ENCODE results near the gene AFDN. TPM values are rescaled to one million over a fixed set of nuclear protein-coding genes. Genes with fewer than 3 reads are reported as not detected.

The AFDN gene
- total and polyA plus RNA-seq, 3 donors from 2014 or later, result 87.6 to 333 (median 291) TPM

GRCh38 chr6:168015482-168016175 lies 188.9 kb downstream of the AFDN start:
- H3K27ac ChIP-seq, result no peak overlapping the region
- TF ChIP-seq POLR2A (IDR thresholded peaks at IDR 0.05), result no peak
- TF ChIP-seq CTCF (IDR thresholded peaks at IDR 0.05), result no peak
- H3K36me3 ChIP-seq (ENCODE audit: low read depth, missing control alignments), result no peaks in the 10 kb centered on the region
- no peaks in the 10 kb centered on the region for H3K27me3 ChIP-seq
- peaks cover 7% of the 10 kb centered on the region for H3K4me1 ChIP-seq
- intact Hi-C loops (cut with DNase I; ENCODE audit: low total_unique reads), result no loop called here
- no peak for DNase-seq
- no peaks in the 10 kb centered on the region for H3K9me3 ChIP-seq
- H3K4me3 ChIP-seq, result no peak overlapping the region
- 76 to 81% methylated on average over 14 of the region's 14 CpGs for WGBS, 2 donors

- intact Hi-C loops (cut with DNase I; ENCODE audit: low total_unique reads), result no loop called here
- Histone ChIP-seq H3K9me3 (no peaks in the 10 kb centered on the region), H3K27me3 (no peaks in the 10 kb centered on the region), H3K4me1 (peaks cover 7% of the 10 kb centered on the region), H3K4me3 (no peak overlapping the region), H3K27ac (no peak overlapping the region), H3K36me3 (ENCODE audit: low read depth, missing control alignments) (no peaks in the 10 kb centered on the region)
- WGBS, 2 donors, result 92 to 93% methylated on average over 18 of the region's 18 CpGs
- no peak for TF ChIP-seq POLR2A (IDR thresholded peaks at IDR 0.05)
- no peak for TF ChIP-seq CTCF (IDR thresholded peaks at IDR 0.05)
- no peak for DNase-seq
These were observed 189.5 kb downstream of the AFDN start for GRCh38 chr6:168016176-168016620.

DNA sequence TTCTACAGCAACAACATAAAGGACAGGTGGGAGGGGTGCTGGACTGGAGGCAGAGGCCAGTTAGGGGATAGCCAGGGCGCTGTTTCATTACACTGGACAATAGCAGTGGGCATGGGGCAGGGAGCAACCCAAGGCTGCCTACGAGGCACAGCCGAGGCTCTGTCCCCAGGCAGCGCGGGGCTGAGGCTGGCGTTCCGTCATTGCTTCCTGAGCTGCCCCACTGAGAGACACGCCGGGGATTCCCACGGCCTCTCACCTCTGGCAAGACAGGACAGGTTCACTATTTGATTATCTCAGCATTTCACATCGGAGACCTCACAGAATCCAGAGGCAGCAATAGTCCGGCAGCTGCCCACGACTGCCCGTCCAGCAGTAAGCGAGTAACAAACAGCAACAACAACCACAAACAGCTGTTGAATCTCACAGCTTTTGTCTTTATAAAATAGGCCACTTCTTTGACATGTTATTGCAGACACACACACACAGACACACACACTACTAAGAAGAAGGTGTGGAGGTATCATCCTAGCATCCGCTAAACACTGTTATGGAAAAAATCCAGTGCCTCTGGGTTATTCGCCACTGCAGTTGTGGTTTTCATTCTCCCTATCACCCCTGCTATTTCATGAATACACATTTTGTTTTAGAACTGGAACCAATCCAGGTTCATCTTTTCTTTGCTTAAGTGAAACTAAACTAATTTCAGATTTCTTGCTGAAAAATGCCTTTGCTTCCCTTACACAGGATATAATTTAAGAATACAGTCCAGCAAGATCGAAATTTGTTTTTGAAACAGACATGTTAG lies 190.2 kb downstream of the AFDN start:
- no peak for DNase-seq
- 65 to 80% methylated on average over 11 to 18 of the region's 18 CpGs for WGBS, 2 donors

GRCh38 chr6:168017629-168018028 lies 190.9 kb downstream of the AFDN start:
- Histone ChIP-seq H3K4me3 (no peak overlapping the region), H3K27me3 (no peaks in the 10 kb centered on the region), H3K36me3 (ENCODE audit: low read depth, missing control alignments) (no peaks in the 10 kb centered on the region), H3K27ac (no peak overlapping the region), H3K4me1 (peaks cover 7% of the 10 kb centered on the region), H3K9me3 (no peaks in the 10 kb centered on the region)
- intact Hi-C loops (cut with DNase I; ENCODE audit: low total_unique reads), result no loop called here
- DNase-seq, result no peak
- TF ChIP-seq CTCF (IDR thresholded peaks at IDR 0.05) (no peak), POLR2A (IDR thresholded peaks at IDR 0.05) (no peak)
- WGBS, 2 donors, result 60 to 77% methylated on average over 11 of the region's 11 CpGs

More for the DNA sequence above, 190.2 kb downstream of the AFDN start:
- Histone ChIP-seq H3K36me3 (ENCODE audit: low read depth, missing control alignments) (no peaks in the 10 kb centered on the region), H3K9me3 (no peaks in the 10 kb centered on the region), H3K27ac (no peak overlapping the region), H3K27me3 (no peaks in the 10 kb centered on the region), H3K4me1 (peaks cover 7% of the 10 kb centered on the region), H3K4me3 (no peak overlapping the region)
- TF ChIP-seq CTCF (IDR thresholded peaks at IDR 0.05) (no peak), POLR2A (IDR thresholded peaks at IDR 0.05) (no peak)
- intact Hi-C loops (cut with DNase I; ENCODE audit: low total_unique reads), result no loop called here
